Stimulated activated CD4-positive, alpha-beta T cell treated with anti-CD3 and anti-CD28 coated beads, Interleukin-12 subunit alpha, Interleukin-12 subunit beta, amount 100 ng/mL, for 4 hours (primary cell): ENCODE data around the gene MAPK8IP2.
A peak's percentile ranks its signal among the peaks of the same experiment; 100 is the strongest.

Experiments used
- DNase-seq: peaks from one replicate; pipeline ENCODE4 v3.0.0-alpha.2; 2020

Gene MAPK8IP2

DNA sequence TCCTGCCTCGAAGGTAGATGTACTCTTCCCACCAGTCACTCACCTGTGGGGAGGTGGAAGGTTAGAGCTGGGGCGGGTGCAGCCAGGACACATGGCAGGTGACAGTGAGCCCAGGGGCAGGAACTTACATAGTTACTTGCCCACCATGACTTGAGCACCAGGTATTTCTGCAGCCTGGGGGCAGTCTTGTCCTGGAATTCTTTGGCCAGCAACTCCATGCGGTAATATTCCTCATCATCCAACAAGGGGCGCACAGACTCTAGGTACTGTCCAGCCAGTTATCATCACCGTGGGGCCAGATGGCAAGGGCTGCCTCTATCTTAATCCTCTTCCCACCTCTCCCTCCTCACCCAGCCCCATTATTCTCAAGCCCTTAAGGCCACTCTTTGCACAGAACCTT, 24.5 kb upstream of the MAPK8IP2 start:
- DNase-seq, result no peak

DNA sequence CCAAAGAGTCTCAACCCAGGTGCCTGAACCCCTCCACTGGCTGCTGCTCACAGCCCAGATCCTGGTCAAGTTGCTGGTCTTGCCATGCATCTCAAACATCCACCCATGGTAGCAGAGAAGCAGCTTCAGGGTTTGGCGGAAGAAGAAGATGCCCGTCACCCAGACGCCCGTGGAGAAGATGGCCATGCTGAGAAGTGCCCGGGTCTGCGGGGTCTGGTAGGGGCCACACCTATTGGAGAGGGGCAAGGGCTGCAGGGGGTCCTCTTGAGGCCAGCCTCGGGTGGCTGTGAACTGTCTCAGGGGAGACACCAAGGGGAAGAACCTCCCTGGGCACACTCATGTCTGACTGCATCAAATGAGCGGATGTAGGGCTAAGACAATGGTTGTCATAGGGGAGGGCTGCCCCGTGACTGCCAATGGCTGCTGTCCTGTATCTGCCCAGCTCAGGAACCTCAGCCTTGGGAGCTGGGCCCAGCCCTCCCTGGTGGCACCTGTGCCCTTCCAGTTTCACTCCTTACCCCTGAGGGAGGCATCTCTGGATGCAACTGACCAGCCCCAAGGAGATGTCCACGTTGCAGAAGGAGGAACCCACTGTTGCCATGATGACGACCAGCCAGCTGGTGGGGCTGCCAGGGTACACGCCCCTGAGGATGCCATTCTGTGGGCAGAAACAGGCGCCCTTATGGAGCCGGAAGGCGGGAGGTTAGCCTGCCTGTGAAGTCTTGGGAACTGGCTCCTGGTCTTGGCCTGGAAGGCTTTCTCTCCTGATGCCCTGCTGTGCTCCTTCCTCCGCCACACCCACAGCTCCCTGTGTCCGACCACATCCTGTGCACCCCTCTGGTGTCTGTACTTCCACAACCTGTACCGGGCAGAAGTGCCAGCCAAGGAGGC, 23.5 kb upstream of the MAPK8IP2 start:
- DNase-seq, result no peak

DNA sequence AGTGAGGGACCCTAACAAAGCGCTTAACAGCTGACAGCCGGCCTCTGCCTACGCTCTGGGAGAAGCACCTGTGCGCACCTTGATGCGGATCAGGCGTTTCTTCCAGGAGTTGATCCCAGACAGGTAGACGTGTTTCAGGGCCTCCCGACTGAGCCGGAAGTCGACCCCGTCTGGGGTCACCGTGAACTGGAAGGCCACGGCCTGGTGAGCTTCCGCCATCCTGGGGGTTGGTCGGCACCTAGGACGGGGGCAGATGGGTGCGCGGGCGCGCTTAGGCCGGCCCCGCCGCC, 23.0 kb upstream of the MAPK8IP2 start:
- no peak for DNase-seq

DNA sequence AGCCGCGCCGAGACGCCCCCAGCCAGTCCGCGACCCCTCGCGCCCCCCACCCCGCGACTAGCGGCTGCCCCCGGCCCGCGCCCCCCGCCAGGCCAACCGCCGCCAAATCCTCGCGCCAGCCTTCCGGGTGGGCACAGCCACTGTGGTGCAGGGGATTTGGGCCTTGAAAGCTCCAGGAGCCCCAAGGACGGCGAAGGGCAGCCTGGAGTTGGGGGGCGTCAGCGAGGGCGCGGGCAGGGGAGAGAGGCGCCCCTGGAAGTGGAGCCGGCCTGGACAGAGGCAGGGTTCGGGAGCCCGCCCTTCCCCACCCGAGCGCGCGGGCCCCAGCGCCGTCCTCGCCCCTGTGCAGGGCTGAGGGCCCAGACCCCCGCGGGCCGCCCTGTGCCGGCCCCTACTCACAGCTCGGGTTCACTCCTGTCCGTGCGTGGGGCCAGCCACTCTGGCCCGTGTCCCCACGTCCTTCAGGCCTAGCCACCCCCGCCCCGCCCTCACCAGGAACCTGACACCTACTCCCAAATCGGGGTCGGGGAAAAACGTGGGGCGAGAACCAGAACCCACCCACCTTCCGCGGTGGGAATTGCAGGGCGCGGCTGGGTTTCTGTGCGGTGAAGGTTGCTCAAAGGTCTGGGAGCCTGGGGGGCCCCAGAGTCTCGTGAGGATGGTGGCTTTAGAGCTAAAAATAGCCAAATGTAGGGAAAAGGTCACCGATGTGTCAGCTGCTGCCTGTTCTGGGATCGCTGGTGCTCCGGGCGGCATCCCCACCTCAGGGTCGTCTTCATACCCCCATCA, 22.4 kb upstream of the MAPK8IP2 start, which contains the start of gene CPT1B:
Gene CPT1B (minus strand): TSS at position 441 of the 789 bp plus-strand sequence. CDS start 512 bp downstream, outside the sequence.
- DNase-seq, result no peak

DNA sequence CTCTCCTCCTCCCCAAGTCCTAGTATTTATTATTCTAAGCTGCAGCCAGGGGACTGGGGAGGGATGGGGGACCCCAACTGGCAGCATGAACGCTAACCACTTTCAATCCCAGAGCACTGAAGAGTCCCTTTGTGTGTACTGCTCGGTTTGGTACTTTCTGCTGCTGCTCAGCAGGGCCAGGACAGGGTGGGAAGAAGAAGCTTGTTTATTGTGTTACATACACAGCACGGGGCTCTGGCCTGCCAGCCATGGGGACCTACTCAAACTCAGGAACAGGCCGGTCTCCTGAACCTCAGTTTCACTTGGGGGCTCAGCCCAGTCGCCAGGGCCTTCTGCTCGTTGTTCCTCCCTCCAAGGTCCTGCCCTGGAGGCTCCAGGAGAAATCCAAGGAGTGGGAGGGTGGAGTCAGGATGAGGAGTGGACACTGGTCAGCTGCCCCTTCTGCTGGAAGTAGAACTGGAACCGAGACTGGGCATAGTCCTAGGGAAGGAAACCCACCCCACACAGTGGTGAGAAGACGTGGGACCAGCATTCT, 21.8 kb upstream of the MAPK8IP2 start:
- no peak for DNase-seq

DNA sequence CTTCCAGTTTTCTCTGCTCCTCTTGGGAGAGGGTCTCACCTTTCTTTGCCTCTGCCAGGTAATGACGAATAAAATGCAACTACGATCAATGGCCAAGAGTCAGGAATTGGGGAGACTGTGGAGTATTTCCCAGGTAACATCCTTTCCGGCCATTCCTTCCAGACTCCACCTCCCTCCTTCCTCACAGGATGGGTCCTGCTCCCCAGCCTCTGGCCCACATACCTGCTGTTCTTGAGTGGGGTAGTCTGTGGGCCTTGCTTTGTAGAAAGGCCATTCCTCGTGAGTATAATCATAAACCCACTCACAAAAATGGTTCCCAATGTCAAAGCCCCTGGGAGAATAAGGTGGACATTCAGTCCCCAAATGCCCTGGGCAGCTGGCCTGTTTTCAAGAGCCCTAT, 20.8 kb upstream of the MAPK8IP2 start:
- DNase-seq, result no peak

DNA sequence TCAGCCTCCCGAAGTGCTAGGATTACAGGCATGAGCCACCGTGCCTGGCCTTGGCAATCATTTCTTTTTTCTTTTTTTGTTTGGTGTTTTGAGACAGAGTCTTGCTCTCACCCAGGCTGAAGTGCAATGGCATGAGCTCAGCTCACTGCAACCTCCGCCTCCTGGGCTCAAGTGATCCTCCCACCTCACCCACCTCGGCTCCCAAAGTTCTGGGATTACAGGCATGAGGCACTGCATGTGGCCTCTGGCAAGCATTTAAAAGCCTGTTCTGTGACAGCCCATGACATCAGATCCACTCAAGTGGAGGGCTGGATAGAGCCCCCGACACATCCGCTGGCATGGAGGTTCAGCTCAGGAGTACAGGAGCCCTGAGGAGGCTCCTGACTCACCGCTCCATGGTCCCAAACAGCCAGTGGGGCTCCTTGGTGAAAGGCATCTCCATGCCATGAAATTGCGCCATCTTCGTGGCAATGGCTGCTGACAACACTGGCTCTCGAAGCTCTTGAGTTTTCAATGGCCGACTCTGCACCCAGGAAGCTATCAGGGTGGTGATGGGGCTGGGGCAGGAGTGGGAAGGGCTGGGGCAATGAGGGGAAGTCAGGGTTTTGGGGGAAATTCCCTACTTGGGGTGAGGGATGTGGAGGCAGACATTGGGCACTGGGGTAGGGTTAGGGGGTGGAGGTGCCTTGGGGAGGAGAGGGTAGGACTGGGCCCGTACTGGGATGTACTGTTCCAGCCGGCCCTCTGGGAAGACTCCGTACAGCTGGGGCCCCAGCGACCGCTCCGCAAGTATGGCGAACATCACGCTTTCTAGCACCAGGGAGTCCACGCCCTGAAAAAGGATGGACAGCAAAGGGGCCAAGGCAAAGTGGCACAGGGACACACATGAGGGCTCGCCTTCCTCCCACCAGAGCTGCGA, 19.3 kb upstream of the MAPK8IP2 start:
- DNase-seq, result no peak

DNA sequence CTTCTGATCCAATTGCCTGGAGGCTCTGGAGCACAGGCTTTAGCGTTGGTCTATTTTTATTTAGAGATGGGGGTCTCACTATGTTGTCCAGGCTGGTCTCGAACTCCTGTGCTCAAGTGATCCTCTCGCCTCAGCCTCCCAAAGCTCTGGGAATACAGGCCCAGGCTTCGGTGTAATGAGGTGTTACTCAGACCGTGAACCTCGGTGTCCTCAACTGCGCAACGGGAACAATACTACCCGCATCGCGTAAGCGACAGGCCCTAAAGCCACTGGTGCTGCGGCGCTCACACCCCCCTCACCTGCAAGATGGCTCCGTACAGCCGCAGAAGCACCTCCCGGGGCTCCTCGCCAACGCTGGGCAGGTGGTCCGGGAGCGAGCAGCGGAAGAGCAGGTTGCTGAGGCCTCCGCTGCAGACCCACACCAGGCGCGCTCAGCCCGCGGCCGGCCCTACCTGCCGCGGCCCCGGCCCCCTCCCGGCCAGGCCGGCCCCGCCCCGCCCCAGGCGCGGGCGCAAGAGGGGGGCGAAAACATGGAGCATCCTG, 18.6 kb upstream of the MAPK8IP2 start:
- DNase-seq, result peak; percentile 30

DNA sequence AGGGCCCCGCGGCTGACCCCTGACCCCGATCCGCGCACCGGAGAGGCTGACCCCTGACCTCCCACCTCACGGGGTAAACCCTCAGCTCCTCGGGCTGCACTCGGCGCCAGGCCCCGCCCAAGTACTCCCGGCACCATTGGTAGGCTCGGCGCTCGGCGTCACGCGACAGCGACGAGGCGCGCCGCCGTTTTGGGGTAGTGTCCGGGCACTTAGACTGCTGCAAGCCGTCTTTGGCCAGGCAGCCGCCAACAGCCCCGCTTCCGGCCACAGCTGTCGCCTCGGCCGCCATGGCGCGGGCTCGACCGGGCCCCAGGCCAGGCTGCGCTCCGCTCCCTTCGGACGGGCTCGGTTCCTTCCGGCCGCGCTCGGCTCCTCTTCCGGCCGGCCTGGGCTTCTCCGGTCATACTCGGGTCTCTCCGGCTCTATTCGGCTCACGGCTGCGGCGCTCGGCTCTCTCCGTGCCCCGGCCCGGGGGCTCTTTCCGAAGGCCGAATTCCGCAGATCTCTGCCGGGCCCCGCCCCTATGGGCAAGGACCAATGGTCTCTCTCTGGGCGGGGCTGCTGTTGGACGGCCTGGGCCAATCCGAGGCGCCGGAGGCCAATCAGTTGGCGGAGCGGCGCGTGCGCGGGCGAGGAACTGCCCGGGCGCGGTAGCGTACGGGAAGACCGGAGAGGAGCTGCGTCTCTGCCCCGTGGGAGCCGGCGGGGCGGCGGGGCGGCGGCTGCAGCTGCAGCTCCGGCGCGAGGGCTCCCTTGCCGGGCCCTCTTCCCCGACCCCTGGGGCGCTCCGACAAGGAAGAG, 17.9 kb upstream of the MAPK8IP2 start, which contains the start of gene CHKB:
Gene CHKB (minus strand): TSS at position 357 of the 801 bp plus-strand sequence. CDS start 68 bp downstream, at position 289.
- peak; percentile 98 for DNase-seq

DNA sequence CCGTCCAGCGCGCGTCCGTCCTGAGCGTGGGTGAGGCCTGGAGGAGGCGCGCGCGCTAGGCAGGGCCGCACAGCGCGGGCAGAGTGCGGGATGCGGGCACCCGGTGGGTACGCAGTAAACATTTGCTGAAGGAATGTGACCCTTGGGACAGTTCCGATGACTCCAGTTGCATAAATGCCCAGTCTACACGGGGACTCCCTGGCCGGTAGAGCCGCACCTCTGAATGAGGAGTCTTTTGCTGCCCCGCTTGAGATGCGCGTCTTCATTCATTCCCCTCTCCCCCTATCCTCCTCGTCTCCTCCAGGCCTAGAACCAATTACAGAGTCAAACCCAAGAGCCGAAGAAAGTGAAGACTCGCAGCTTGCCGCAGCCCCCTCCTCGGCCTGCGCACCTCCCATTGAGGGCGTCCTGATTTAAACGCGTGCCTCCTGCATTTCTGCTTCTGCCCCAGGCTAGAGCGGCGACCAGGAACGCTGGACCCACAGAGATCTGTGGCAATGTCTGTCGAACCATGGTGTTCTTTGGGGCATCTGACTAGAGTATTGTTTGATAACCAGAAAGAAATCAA, 17.2 kb upstream of the MAPK8IP2 start:
- DNase-seq, result no peak

DNA sequence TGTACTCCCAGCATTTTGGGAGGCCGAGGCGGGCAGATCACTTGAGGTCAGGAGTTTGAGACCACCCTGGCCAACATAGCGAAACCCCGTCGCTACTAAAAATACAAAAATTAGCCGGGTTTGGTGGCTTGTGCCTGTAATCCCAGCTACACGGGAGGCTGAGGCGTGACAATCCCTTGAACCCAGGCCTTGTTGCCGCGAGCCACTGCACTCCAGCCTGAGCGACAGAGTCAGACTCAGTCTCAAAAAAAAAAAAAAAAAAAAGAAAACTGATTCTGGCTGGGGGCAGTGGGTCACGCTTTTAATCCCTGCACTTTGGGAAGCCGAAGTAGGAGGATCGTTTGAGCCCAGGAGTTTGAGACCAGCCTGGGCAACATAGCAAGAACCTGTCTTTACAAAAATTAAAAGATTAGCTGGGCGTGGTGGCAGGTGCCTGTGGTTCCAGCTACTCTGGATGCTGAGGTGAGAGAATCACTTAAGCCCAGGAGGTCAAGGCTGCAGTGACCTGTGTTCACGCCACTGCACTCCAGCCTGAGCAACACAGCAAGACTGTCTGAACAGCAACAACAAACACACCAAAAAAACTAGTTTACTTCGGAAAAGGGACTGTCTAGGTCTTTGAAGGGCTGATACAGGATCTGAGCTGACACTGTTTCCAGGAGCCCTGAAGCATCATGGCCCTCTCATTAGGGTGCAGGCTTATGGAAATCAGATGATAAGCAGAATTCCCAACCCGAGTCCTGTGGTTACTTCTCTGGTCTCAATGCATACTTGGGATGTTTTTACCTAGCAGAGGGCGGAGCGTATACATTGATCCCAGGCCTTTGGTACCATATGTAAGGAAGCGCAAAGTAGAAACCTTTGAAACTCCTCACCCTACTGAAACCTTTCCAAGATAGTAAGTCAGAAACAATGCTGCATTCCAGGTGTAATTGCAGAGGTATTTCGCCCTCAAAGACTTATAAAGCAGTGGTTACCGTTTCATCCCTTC, 16.2 kb upstream of the MAPK8IP2 start:
- no peak for DNase-seq

DNA sequence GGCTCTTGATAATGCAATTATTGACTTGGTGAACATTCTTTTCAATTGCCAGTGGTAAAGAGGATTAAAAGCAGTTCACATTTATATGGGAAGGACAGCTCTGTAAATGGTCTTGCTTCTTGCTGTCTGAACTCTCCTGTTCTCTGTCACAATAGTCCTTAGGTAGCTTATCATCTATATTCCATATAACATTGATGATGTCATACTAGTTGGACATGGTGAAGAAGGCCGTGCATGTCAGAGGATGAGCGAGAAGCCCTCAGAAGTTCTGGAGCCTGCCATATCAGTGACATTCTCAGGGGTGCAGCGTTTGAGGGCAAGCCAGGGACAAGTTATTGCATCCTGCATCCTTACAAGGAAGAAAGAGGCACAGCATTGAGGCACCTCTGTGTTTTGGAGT, 15.4 kb upstream of the MAPK8IP2 start:
- no peak for DNase-seq

DNA sequence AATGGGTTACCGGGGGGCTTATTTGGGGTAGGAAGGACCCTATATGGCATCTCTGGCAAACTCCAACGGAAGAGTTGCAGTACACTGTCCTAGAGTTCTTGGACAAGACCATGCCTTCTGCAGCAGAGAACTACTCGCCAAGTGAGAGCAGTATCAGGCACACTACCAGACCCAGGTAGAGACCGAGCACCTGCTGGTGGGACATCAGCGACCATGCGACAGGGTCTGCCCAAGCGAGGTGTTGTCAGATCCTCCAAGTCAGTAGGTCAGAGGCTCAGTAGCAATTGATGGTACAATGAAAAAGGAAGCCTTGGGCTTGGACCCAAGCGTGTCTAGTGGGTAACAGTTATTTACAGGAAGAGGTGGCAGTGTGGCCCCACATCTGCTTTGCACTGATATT, 14.8 kb upstream of the MAPK8IP2 start:
- DNase-seq, result no peak

DNA sequence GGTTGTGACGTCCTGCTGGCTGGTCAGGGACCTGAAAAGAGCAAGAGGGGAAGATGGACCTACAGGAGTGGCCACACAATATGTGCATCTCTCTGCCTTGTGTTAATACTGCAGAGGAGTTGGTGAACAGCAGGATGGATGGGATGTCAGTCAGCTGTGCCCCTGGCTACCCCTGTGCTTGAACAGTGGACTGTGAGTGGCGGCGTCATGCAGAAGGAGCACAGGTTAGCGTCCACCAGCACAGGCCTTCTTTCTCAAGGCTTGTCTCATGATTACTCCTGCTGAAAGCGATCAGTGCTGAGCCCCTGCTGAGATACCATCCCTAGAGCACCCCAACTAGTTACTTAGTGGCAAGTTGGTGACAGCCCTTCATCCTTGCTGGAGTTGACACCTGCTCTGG, 14.2 kb upstream of the MAPK8IP2 start:
- no peak for DNase-seq

DNA sequence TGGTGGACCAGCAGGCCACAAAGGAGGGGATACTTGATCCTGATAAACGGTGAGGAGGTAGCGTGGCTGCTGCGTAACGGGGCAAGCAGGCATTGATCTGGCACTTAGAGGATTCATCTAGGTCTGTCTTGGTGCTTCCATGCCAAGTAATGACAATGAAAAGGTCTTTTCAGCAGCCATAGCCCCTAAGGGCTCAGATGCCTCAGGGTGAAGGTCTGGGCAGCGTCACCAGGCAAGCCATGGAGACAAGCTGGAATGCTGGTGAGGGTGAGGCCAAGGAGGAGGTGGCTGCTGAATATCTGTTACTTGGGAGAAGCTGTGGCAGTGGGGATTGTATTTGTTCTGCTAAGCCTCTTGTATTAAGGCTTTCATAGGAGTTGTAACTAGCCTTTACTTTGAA, 13.2 kb upstream of the MAPK8IP2 start:
- DNase-seq, result no peak

DNA sequence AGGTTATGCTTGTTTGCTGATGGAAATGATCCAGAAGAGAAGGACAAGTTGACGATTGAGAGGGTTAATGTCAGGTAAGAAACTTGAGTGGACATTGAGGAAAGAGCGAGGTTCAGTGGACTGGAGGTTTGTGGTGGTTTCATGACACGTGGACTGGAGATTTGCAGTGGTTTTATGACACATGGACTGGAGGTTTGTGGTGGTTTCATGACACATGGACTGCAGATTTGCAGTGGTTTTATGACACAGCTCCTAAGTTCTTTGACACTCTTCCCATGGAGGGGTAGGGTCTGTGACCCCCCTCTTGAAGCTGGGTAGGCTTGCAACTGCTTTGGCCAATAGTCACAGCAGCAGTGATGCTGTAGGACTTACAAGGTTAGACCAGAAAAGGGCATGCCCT, 5.4 kb upstream of the MAPK8IP2 start:
- DNase-seq, result no peak

DNA sequence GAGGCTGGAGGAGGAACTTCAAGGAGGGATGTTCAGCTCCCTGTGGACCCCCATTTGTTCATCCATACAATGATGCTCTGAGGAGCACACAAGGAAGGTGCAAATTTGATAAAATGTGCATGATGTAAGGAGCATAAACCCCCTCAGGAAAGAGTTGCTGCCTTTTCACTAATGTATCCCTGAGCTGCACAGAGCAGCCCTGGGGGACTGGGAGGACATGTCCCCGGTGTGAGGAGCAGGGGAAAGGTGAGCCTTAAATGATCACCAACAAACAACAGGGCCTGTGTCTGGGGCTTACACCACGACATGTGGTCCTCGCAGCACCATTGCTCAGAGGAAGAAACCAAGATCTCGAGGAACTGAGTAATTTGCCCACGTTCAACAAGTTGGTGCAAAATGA, 3.5 kb upstream of the MAPK8IP2 start:
- no peak for DNase-seq

DNA sequence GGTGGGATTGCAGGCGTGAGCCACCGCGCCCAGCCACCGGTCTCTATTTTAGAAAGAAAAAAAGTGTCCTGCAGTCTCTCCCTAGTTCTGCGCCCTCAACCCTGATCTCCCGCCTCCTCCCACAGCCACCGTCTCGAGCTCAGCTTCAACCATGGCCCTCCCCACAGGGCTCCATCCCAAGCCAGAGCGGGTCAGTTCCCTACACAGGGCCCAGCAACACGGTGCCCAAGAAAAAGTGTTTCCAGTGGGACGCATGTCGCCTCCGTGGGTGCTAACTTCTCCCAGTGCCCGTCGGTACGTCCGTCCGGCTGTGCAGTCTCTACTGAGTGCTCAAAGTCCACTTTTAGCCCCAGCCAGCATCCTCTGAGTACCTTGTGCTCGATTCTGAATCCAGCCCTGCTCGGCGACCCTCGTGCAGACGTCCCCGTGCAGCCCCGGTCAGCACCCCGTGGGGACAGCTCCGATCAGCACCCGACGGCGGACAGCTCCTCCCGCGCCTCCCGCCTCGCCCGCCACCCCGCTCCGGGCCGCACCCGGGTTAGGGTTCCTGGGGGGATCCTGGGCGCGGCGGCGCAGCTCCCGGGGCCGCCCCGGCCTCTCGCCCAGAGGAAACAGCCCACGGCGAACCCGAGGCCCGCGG, 657 bp upstream of the MAPK8IP2 start:
- peak; percentile 60 for DNase-seq

DNA sequence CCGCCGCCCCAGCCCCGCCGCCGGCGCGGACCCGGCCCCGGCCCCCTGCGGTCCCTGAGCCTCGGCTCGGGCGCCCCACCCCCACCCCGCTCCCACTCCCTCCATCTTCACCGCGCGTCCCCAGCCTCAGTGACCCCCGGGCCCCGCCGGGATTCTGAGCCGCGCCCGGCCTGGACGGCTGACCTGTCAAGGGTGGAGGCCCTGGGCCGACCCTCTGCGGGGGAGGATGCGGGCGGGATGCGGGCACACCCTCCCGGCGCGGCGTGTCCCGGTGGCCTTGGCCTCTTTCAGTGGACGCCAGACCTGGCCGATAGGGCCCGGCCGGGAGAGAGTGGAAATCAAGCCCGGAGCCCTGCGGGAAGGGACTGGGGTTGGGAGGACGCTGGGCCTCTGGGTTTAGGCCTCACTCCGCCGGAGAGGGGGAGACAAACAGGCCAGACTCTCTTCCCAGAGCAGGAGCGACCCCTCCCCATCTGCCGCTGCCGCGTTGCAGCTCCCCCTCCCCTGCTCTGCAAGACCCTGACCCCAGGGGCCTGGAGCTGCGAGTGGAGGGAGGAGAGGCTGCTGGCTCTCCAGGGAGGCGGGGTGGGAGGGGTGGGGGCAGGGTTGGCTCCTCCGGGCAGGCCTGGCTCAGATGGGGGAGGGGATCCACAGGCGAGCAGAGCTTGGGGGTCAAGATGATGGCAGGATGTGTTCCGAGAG, 525 bp downstream of the MAPK8IP2 start:
- DNase-seq, result no peak
